ES-I3 (cell line): ENCODE results near the gene TRPM2.

Experiments
- H3K36me3 ChIP-seq: 2 replicates; pipeline ENCODE4 v1.6.1; 2013; ENCODE audit warnings: mild to moderate bottlenecking, low read length, control low read depth, moderate library complexity; ENCODE audit not compliant: insufficient read depth
- H3K4me1 ChIP-seq: 2 replicates; pipeline ENCODE4 v1.6.1; 2013; ENCODE audit warnings: mild to moderate bottlenecking, control low read depth, low read length; ENCODE audit not compliant: insufficient read depth
- H3K9ac ChIP-seq: 2 replicates; pipeline ENCODE4 v1.6.1; 2013; ENCODE audit warnings: low read depth, mild to moderate bottlenecking, low read length, moderate library complexity
- H3K9me3 ChIP-seq: 2 replicates; pipeline ENCODE4 v1.6.1; 2013; ENCODE audit warnings: mild to moderate bottlenecking, low read length, moderate library complexity; ENCODE audit not compliant: control insufficient read depth, insufficient read depth

The TRPM2 gene

GRCh38 chr21:44450402-44450801 lies 97.0 kb downstream of the TRPM2 start:
- no peak overlapping the region for H3K9ac ChIP-seq
- H3K36me3 ChIP-seq, result no peaks in the 10 kb centered on the region

GRCh38 chr21:44450999-44451398 lies 97.6 kb downstream of the TRPM2 start:
- Histone ChIP-seq H3K36me3 (no peaks in the 10 kb centered on the region), H3K4me1 (no peaks in the 10 kb centered on the region)

More at GRCh38 chr21:44450402-44450801, 97.0 kb downstream of the TRPM2 start:
- Histone ChIP-seq H3K9me3 (no peaks in the 10 kb centered on the region; the same call in 1 of the 2 replicates), H3K4me1 (no peaks in the 10 kb centered on the region)

GRCh38 chr21:44453120-44453519 lies 99.7 kb downstream of the TRPM2 start:
- Histone ChIP-seq H3K4me1 (no peaks in the 10 kb centered on the region; the same call in 1 of the 2 replicates), H3K36me3 (no peaks in the 10 kb centered on the region), H3K9ac (no peak overlapping the region), H3K9me3 (no peaks in the 10 kb centered on the region; the same call in 1 of the 2 replicates)

More at GRCh38 chr21:44450999-44451398, 97.6 kb downstream of the TRPM2 start:
- H3K9ac ChIP-seq, result no peak overlapping the region
- H3K9me3 ChIP-seq, result no peaks in the 10 kb centered on the region; the same call in 1 of the 2 replicates

DNA sequence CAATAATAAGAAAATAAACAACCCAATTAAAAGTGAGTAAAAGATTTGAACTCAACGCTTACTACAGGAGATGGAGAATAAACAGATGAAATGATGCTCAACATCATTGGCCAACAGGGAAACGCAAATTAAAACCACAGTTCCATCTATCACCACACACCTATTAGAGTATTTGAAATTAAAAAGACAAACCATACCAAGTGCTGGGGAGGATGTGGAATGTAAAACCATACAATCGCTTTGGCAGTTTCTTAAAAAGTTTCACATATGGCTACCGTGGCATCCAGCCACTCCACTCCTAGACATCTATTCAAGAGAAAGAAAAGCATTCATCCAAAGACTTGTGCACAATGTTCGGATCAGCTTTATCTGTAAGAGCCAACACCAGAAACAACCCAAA lies 100.6 kb downstream of the TRPM2 start:
- Histone ChIP-seq H3K4me1 (no peaks in the 10 kb centered on the region; the same call in 1 of the 2 replicates), H3K36me3 (no peaks in the 10 kb centered on the region), H3K9ac (no peak overlapping the region), H3K9me3 (no peaks in the 10 kb centered on the region; the same call in 1 of the 2 replicates)

DNA sequence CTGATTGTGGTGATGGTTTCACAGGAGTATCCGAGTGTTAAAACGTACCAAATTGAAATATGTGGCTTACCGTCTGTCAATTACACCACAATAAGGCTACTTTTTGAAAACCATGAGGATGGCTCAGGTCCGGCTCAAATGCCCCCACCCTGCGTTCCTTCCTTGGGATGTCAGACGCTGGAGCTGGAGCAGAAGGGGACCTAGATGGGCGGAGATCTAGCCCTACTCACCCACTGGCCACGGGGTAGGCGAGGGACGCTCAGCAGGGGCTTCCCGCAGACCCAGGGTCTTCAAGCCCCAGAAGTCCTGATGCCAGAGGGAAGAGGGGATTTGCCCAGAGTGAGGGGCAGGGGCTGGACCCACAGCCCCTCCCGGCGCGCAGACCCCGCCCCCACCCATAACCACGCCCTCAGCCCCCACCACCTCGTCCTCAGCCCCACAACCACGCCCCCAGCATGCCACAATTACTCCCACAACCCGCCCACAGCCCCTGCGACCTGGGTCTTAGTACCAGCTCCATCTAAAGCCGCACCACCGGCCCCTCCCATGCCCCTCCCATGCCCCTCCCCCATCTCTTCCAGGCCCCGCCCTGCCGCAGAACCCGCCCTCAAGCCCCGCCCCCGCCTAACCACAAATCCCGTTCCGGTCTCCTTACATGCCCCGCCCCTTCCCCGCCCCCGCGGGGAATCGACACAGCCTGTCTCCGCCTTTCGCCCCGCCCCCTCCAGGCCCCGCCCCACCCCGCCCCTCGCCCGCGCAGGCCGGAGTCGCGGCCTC lies 101.5 kb downstream of the TRPM2 start, which contains the start of gene LRRC3:
LRRC3 (plus strand) TSS at position 764 of the 777 bp plus-strand sequence. CDS start 1,135 bp downstream, outside the sequence.
- no peaks in the 10 kb centered on the region; the same call in 1 of the 2 replicates for H3K9me3 ChIP-seq
- H3K9ac ChIP-seq, result peak within 1 kb of the TSS; percentile 70; the same call in 1 of the 2 replicates
- no peaks in the 10 kb centered on the region for H3K36me3 ChIP-seq
- H3K4me1 ChIP-seq, result no peaks in the 10 kb centered on the region; the same call in 1 of the 2 replicates

- Histone ChIP-seq H3K9ac (peak overlapping the region; percentile 70; the same call in 1 of the 2 replicates), H3K36me3 (no peaks in the 10 kb centered on the region), H3K4me1 (no peaks in the 10 kb centered on the region; the same call in 1 of the 2 replicates), H3K9me3 (no peaks in the 10 kb centered on the region; the same call in 1 of the 2 replicates)
Measured at GRCh38 chr21:44455524-44456213, 102.2 kb downstream of the TRPM2 start.

DNA sequence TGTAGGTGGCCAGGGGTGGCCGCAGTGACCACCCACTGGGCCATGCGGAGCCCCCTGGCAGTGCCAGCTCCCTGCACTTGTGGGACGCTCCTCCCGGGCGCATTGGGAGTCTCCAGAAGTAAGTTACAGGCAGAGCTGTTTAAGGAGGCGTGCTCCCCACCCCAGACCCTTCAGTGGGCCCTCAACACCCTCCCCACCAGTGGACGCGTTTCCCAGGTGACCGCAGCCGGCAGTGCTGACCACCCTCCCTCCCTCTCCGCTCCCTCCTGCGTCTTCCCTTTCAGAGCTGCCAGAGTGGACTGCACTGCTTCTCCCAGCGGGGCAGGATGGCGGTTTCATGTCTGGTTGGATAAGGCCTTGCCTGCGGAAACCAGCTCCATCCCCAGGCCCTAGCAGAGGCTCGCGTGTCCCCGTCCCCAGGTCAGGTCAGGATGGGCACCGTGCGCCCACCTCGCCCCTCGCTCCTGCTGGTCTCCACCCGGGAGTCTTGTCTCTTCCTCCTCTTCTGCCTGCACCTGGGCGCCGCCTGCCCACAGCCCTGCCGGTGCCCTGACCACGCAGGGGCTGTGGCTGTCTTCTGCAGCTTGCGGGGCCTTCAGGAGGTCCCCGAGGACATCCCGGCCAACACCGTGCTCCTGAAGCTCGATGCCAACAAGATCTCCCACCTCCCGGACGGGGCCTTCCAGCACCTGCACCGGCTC lies 102.9 kb downstream of the TRPM2 start:
- H3K9ac ChIP-seq, result peak overlapping the region; percentile 70; the same call in 1 of the 2 replicates
- no peaks in the 10 kb centered on the region for H3K36me3 ChIP-seq
- H3K4me1 ChIP-seq, result no peaks in the 10 kb centered on the region; the same call in 1 of the 2 replicates
- no peaks in the 10 kb centered on the region; the same call in 1 of the 2 replicates for H3K9me3 ChIP-seq

- H3K4me1 ChIP-seq, result no peaks in the 10 kb centered on the region; the same call in 1 of the 2 replicates
Measured at GRCh38 chr21:44456915-44457736, 103.7 kb downstream of the TRPM2 start.

DNA sequence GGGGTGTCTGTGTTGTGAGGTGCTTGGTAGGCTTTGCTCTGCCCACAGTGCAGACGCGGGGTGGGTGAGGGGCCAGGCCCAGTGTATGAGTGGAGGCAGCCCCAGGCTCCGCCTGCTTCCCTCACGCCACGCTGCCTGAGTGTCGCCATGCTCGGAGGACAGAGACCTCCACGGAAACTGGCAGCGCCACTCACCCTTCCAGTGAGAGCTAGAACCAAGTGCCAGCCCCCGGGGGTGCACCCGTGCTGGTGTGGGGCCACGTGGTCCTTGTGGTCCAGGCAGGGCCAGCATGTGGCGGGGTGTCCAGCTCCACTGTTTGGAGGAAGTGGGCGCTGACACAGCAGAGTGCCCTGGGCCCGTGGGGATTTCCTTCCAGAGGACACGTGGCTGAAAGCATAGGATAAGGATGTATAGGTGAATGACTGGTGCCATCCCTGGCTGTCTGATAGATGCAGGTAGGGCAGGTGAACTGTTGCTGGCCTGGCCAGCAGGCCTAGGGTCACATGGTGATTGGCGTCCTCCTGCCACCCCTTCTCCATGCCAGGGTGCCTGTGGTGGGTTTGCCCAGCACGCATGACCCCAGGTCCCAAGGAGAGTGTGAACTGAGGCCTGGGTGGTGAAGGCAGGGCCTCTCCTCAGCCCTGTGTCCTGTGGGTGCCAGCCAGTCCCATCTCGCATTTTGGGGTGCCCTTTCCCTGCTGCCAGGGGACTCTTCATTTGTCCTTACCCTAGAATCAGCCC lies 105.7 kb downstream of the TRPM2 start:
- Histone ChIP-seq H3K9me3 (no peaks in the 10 kb centered on the region; the same call in 1 of the 2 replicates), H3K36me3 (no peaks in the 10 kb centered on the region), H3K4me1 (no peaks in the 10 kb centered on the region; the same call in 1 of the 2 replicates), H3K9ac (no peak overlapping the region)

More at GRCh38 chr21:44456915-44457736, 103.7 kb downstream of the TRPM2 start:
- no peaks in the 10 kb centered on the region for H3K36me3 ChIP-seq
- no peaks in the 10 kb centered on the region; the same call in 1 of the 2 replicates for H3K9me3 ChIP-seq
- H3K9ac ChIP-seq, result no peak overlapping the region

GRCh38 chr21:44459712-44460440 lies 106.5 kb downstream of the TRPM2 start:
- no peaks in the 10 kb centered on the region for H3K9me3 ChIP-seq
- no peaks in the 10 kb centered on the region; the same call in 1 of the 2 replicates for H3K4me1 ChIP-seq
- H3K36me3 ChIP-seq, result no peaks in the 10 kb centered on the region
- H3K9ac ChIP-seq, result no peak overlapping the region

DNA sequence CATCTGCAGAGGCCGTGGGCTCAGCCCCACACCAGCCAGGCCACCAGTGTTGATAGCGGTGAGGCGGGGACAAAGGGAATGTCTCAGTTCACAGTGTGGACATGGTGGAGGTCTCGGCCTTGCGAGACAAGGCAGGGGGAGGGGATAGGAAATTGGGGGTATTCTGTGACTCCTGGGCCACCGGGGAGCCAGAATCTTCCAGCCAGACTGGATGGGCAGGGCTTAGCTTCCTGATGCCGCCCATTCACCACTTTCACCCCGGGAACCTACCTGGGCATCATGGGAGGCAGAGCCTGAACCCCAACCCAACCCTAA lies 107.0 kb downstream of the TRPM2 start:
- Histone ChIP-seq H3K9ac (no peak overlapping the region), H3K4me1 (no peaks in the 10 kb centered on the region; the same call in 1 of the 2 replicates), H3K9me3 (no peaks in the 10 kb centered on the region)

DNA sequence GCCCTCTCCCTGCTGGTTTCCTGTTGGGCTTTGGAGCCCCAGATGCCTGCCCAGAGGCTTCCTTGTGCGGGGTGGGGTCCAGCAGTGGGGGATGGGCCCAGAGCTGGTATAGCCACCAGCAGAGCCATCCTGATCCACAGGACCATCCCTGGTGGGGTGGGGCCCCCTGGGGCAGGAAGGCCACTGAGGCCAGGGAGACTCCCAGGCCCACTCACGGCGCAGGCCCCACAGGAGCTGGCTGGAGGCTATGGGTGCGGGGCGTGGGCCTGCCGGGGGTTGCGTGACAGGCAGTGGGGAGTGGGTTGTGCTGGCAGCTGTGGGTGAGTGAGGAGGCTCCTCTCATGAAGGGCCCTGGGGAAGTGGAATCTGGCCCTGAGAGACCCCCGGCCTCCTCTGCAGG lies 107.6 kb downstream of the TRPM2 start:
- H3K4me1 ChIP-seq, result no peaks in the 10 kb centered on the region; the same call in 1 of the 2 replicates
- H3K9ac ChIP-seq, result no peak overlapping the region
- H3K9me3 ChIP-seq, result no peaks in the 10 kb centered on the region
- no peaks in the 10 kb centered on the region for H3K36me3 ChIP-seq

More for the DNA sequence above, 107.0 kb downstream of the TRPM2 start:
- no peaks in the 10 kb centered on the region for H3K36me3 ChIP-seq
